Hematopoietic multipotent progenitor cell treated with erythropoietin and hydrocortisone succinate and interleukin-3 and kit ligand, for 6 days (in vitro differentiated cells): ENCODE results near the gene CLPSL1.

ENCODE experiments used
- DNase-seq: peaks from one replicate; pipeline ENCODE4 v3.0.0-alpha.2; 2015

CLPSL1 gene

GRCh38 chr6:35759426-35759825, 21.4 kb upstream of the CLPSL1 start:
- DNase-seq, result no peak

GRCh38 chr6:35765739-35766138, 15.1 kb upstream of the CLPSL1 start:
- DNase-seq, result no peak

- DNase-seq, result no peak
These were observed 11.6 kb upstream of the CLPSL1 start for GRCh38 chr6:35769211-35769610.

GRCh38 chr6:35771343-35771627, 9.5 kb upstream of the CLPSL1 start:
- no peak for DNase-seq

GRCh38 chr6:35774116-35774794, 6.6 kb upstream of the CLPSL1 start:
- DNase-seq, result no peak

GRCh38 chr6:35775031-35775430, 5.8 kb upstream of the CLPSL1 start:
- DNase-seq, result no peak

GRCh38 chr6:35776364-35777215, 4.2 kb upstream of the CLPSL1 start, which contains the start of gene CLPSL2:
TSS of gene CLPSL2 (plus strand) at chr6:35776598. CDS start at chr6:35776619, 21 bp downstream.
- peak; percentile 20 for DNase-seq

- no peak for DNase-seq
These were observed 3.3 kb upstream of the CLPSL1 start for GRCh38 chr6:35777356-35778102.

- DNase-seq, result no peak
These were observed 2.4 kb upstream of the CLPSL1 start for GRCh38 chr6:35778437-35778836.

GRCh38 chr6:35781290-35781689, 471 bp downstream of the CLPSL1 start:
- DNase-seq, result no peak

GRCh38 chr6:35782424-35782823, 1.6 kb downstream of the CLPSL1 start:
- DNase-seq, result no peak

GRCh38 chr6:35784200-35784599, 3.4 kb downstream of the CLPSL1 start:
- DNase-seq, result no peak

- DNase-seq, result no peak
These were observed 5.5 kb downstream of the CLPSL1 start for GRCh38 chr6:35786272-35786671.

GRCh38 chr6:35786810-35787209, 6.0 kb downstream of the CLPSL1 start:
- no peak for DNase-seq

GRCh38 chr6:35787266-35788218, 6.7 kb downstream of the CLPSL1 start:
- no peak for DNase-seq

- DNase-seq, result no peak
These were observed 7.7 kb downstream of the CLPSL1 start for GRCh38 chr6:35788423-35788982.

- no peak for DNase-seq
These were observed 9.9 kb downstream of the CLPSL1 start for GRCh38 chr6:35790683-35791082.

- no peak for DNase-seq
These were observed 14.0 kb downstream of the CLPSL1 start for GRCh38 chr6:35794536-35795452.

- DNase-seq, result no peak
These were observed 14.7 kb downstream of the CLPSL1 start for GRCh38 chr6:35795453-35796071.

- no peak for DNase-seq
These were observed 15.4 kb downstream of the CLPSL1 start for GRCh38 chr6:35796236-35796635.
